Left lobe of liver (tissue), 2 donors: ENCODE results near the gene TMEM212. TPM values are rescaled to one million over a fixed set of nuclear protein-coding genes. Genes with fewer than 3 reads are reported as not detected.
"Not testable (repeated sequence)": the region's sequence is repeated elsewhere in the genome, so short reads cannot be mapped to it uniquely, and the experiment has no call there.

Source experiments
- ATAC-seq: fragments of 200-7000 bp; cut with Tn5 transposase; one replicate; pipeline ENCODE4 v1.9.1; 2020; ENCODE audit warnings: mild to moderate bottlenecking, moderate library complexity
- DNase-seq: peaks from one replicate; pipeline ENCODE4 v3.0.0-alpha.2; 2020; ENCODE audit warnings: low spot score
- total RNA-seq: library from RNA; stranded (reverse); gene quantifications from one replicate; pipeline ENCODE4 v1.2.1, GENCODE V29; 2021
- donor health status: DM: no; HTN: no; CAD: no; lungs with moderate emphysema.
- donor health status: DM: no; HTN: yes; CAD: no.

Gene TMEM212
- total RNA-seq, 1 donor from 2014 or later, result not detected

- ATAC-seq, result peak; percentile 77
- no peak for DNase-seq
These were observed 40.2 kb downstream of the TMEM212 start for GRCh38 chr3:171883257-171883892.

GRCh38 chr3:171883893-171884279 lies 40.7 kb downstream of the TMEM212 start:
- ATAC-seq, result peak; percentile 85
- DNase-seq, result peak; percentile 55

- ATAC-seq, result no peak
- DNase-seq, result no peak
These were observed 45.3 kb downstream of the TMEM212 start for GRCh38 chr3:171888466-171888865.

GRCh38 chr3:171890398-171890797 lies 47.2 kb downstream of the TMEM212 start:
- ATAC-seq (no peak), DNase-seq (no peak)

GRCh38 chr3:171892457-171892856 lies 49.3 kb downstream of the TMEM212 start:
- DNase-seq (no peak), ATAC-seq (no peak)

GRCh38 chr3:171895291-171895690 lies 52.1 kb downstream of the TMEM212 start:
- DNase-seq (no peak), ATAC-seq (no peak)

- DNase-seq (no peak), ATAC-seq (no peak)
These were observed 52.8 kb downstream of the TMEM212 start for GRCh38 chr3:171895900-171896299.

GRCh38 chr3:171896316-171896715 lies 53.2 kb downstream of the TMEM212 start:
- no peak for ATAC-seq
- no peak for DNase-seq

GRCh38 chr3:171898192-171898591 lies 55.0 kb downstream of the TMEM212 start:
- no peak for ATAC-seq
- DNase-seq, result no peak

GRCh38 chr3:171900446-171900845 lies 57.3 kb downstream of the TMEM212 start:
- no peak for ATAC-seq
- no peak for DNase-seq

GRCh38 chr3:171901615-171902312 lies 58.6 kb downstream of the TMEM212 start:
- ATAC-seq (no peak), DNase-seq (no peak)

- ATAC-seq (peak; percentile 50), DNase-seq (no peak)
These were observed 61.7 kb downstream of the TMEM212 start for GRCh38 chr3:171904829-171905228.

GRCh38 chr3:171906503-171906902 lies 63.4 kb downstream of the TMEM212 start:
- not testable (repeated sequence) for DNase-seq, ATAC-seq

- DNase-seq (no peak), ATAC-seq (no peak)
These were observed 64.0 kb downstream of the TMEM212 start for GRCh38 chr3:171906951-171907676.

- ATAC-seq, result no peak
- DNase-seq, result no peak
These were observed 64.6 kb downstream of the TMEM212 start for GRCh38 chr3:171907761-171908160.

- ATAC-seq (no peak), DNase-seq (no peak)
These were observed 65.6 kb downstream of the TMEM212 start for GRCh38 chr3:171908731-171909130.

Other genes with a start within 250 kb of the TMEM212 start
- gene PLD1, start 32.9 kb upstream of the TMEM212 start, total RNA-seq, result 15.2 TPM
- gene FNDC3B, start 196.2 kb downstream of the TMEM212 start, total RNA-seq, result 44.6 TPM